ENCODE data around the gene GCLC. TPM values are rescaled to one million over a fixed set of nuclear protein-coding genes. Genes with fewer than 3 reads are reported as not detected.

Gene GCLC
- total RNA-seq, 1 donor from 2014 or later, result 26.0 TPM

DNA sequence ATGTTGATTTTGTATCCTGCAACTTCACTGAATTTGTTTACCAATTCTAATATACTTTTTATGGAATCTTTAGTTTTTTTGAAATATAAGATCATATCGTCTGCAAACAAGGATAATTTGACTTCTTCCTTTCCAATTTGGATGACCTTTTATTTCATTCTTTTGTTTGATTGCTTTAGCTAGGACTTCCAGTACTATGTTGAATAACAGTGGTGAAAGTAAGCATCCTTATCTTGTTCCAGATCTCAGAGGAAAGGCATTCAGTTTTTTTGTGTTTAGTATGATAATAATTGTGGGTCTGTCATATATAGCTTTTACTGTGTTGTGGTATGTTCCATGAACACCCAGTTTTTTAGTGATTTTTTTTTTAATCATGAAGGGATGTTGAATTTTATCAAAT, 75.7 kb downstream of the GCLC start:
- H3K36me3 ChIP-seq, result no peaks in the 10 kb centered on the region
- no peaks in the 10 kb centered on the region for H3K27me3 Mint-ChIP-seq (ENCODE audit: insufficient read depth, low read depth)
- no peaks in the 10 kb centered on the region for H3K79me2 ChIP-seq (ENCODE audit: low read depth)
- TF ChIP-seq EZH2 (IDR thresholded peaks at IDR 0.05) (no peak), EZH2phosphoT487 (IDR thresholded peaks at IDR 0.05) (no peak)
- TF ChIP-seq, protein P1, sequence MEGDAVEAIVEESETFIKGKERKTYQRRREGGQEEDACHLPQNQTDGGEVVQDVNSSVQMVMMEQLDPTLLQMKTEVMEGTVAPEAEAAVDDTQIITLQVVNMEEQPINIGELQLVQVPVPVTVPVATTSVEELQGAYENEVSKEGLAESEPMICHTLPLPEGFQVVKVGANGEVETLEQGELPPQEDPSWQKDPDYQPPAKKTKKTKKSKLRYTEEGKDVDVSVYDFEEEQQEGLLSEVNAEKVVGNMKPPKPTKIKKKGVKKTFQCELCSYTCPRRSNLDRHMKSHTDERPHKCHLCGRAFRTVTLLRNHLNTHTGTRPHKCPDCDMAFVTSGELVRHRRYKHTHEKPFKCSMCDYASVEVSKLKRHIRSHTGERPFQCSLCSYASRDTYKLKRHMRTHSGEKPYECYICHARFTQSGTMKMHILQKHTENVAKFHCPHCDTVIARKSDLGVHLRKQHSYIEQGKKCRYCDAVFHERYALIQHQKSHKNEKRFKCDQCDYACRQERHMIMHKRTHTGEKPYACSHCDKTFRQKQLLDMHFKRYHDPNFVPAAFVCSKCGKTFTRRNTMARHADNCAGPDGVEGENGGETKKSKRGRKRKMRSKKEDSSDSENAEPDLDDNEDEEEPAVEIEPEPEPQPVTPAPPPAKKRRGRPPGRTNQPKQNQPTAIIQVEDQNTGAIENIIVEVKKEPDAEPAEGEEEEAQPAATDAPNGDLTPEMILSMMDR (IDR thresholded peaks at IDR 0.05), result no peak
- H3F3A ChIP-seq (ENCODE audit: low read depth), result no peaks in the 10 kb centered on the region
- no peak overlapping the region for H3K27ac ChIP-seq
- H2AFZ ChIP-seq (replicated peaks), result no peak overlapping the region
- no peak overlapping the region for H3K4me3 ChIP-seq
- H4K20me1 ChIP-seq (ENCODE audit: low read depth), result no peaks in the 10 kb centered on the region
- no peaks in the 10 kb centered on the region for H3K4me1 ChIP-seq
- H3K4me2 ChIP-seq, result no peak overlapping the region
- no peaks in the 10 kb centered on the region for H3K9me3 Mint-ChIP-seq
- no peaks in the 10 kb centered on the region for H3K27me3 ChIP-seq
- no peak overlapping the region for H3K9ac ChIP-seq
- no peaks in the 10 kb centered on the region for H3K36me3 Mint-ChIP-seq
- H3K27ac Mint-ChIP-seq, result no peak overlapping the region
- no peaks in the 10 kb centered on the region for H3K9me3 ChIP-seq (ENCODE audit: low read depth)
- H3K4me1 Mint-ChIP-seq, result no peaks in the 10 kb centered on the region
- H3K4me3 Mint-ChIP-seq, result no peak overlapping the region
- no peak for DNase-seq (ENCODE audit: low spot score)

DNA sequence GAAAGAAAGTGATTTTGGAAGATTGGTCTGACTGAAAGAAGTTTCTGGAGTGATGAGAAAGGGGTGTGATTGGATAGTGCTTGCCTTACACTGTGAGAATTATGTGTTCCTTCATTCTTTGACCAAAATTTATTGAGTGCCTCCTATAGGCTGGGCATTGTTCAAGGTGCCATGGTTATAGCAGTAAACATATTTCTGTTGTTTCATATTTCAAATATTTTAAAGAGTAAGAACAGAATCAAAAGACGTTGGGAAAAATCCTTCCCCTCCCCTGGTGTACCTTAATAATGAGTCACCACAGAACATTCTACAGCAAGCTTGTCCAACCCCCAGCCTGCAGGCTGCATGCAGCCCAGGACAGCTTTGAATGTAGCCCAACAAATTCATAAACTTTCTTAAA, 78.6 kb downstream of the GCLC start:
- Histone ChIP-seq H3K9ac (no peak overlapping the region), H3K4me2 (no peak overlapping the region), H3F3A (ENCODE audit: low read depth) (no peaks in the 10 kb centered on the region), H3K79me2 (ENCODE audit: low read depth) (no peaks in the 10 kb centered on the region), H4K20me1 (ENCODE audit: low read depth) (no peaks in the 10 kb centered on the region), H3K36me3 (no peaks in the 10 kb centered on the region), H3K27me3 (no peaks in the 10 kb centered on the region), H3K27ac (no peak overlapping the region), H3K4me1 (peaks cover 5% of the 10 kb centered on the region), H3K9me3 (ENCODE audit: low read depth) (no peaks in the 10 kb centered on the region), H2AFZ (replicated peaks) (no peak overlapping the region), H3K4me3 (no peak overlapping the region)
- no peak for TF ChIP-seq EZH2phosphoT487 (IDR thresholded peaks at IDR 0.05)
- TF ChIP-seq EZH2 (IDR thresholded peaks at IDR 0.05), result no peak
- TF ChIP-seq, protein P1 (IDR thresholded peaks at IDR 0.05), result no peak
- Mint-ChIP-seq H3K27ac (no peak overlapping the region), H3K36me3 (no peaks in the 10 kb centered on the region), H3K4me3 (no peak overlapping the region), H3K4me1 (peaks cover 8% of the 10 kb centered on the region), H3K27me3 (ENCODE audit: insufficient read depth, low read depth) (no peaks in the 10 kb centered on the region), H3K9me3 (no peaks in the 10 kb centered on the region)
- no peak for DNase-seq (ENCODE audit: low spot score)

DNA sequence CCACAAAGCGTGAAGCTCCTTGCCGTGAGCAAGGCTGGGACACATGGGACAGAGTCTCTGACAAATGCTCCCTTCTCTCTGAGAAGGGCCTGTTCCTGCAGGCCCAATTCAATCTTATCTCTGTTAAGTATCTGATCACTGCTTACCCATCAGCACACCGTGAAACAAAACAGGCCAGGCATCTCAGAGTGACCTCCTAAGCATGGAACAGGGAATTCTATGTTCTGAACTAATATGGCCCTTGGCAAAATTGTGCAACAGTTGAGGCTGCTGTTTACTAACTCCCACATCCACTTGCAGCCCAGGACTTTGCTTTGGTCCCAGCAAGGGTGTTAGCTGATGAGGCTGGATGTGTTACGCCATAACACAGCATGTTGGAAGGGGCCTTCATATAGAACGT, 79.2 kb downstream of the GCLC start:
- no peak for DNase-seq (ENCODE audit: low spot score)
- Mint-ChIP-seq H3K27ac (no peak overlapping the region), H3K4me1 (peaks cover 8% of the 10 kb centered on the region), H3K4me3 (no peak overlapping the region), H3K27me3 (ENCODE audit: insufficient read depth, low read depth) (no peaks in the 10 kb centered on the region), H3K9me3 (no peaks in the 10 kb centered on the region), H3K36me3 (no peaks in the 10 kb centered on the region)
- Histone ChIP-seq H3F3A (ENCODE audit: low read depth) (no peaks in the 10 kb centered on the region), H3K9ac (no peak overlapping the region), H3K4me1 (peaks cover 5% of the 10 kb centered on the region), H3K9me3 (ENCODE audit: low read depth) (no peaks in the 10 kb centered on the region), H3K36me3 (no peaks in the 10 kb centered on the region), H3K4me3 (no peak overlapping the region), H4K20me1 (ENCODE audit: low read depth) (no peaks in the 10 kb centered on the region), H3K79me2 (ENCODE audit: low read depth) (no peaks in the 10 kb centered on the region), H3K4me2 (no peak overlapping the region), H3K27ac (no peak overlapping the region), H3K27me3 (no peaks in the 10 kb centered on the region), H2AFZ (replicated peaks) (no peak overlapping the region)
- TF ChIP-seq, protein P1 (IDR thresholded peaks at IDR 0.05), result no peak
- TF ChIP-seq EZH2 (IDR thresholded peaks at IDR 0.05) (no peak), EZH2phosphoT487 (IDR thresholded peaks at IDR 0.05) (no peak)

Measured in neural progenitor cell (in vitro differentiated cells).